ENCODE data around the gene NEDD8.

DNA sequence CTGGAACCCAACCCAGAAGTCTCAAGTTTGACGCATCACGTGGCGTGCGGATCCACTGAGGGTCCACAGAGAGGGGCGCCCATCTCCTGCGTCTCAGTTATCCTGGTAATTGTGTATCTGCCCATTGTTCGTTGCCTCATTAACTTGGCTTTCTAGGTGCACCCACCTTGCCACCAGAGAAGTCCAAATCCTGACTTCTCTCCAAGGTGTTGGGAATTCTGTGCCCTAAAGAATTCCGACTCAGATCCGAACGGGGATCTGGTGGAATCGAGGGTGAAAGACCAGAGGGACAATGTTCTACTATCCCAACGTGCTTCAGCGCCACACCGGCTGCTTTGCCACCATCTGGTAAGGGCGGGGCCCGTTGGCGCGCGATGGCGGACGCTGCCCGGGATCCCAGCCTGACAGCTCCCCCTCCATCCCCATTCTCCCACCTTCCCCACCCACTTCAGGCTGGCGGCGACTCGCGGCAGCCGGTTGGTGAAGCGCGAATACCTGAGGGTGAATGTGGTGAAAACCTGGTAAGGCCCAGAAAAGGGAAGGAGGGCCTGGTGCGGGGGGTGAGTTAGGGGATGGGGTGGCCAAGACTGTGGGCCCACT, 59.8 kb downstream of the NEDD8 start:
- TF ChIP-seq, protein P1, sequence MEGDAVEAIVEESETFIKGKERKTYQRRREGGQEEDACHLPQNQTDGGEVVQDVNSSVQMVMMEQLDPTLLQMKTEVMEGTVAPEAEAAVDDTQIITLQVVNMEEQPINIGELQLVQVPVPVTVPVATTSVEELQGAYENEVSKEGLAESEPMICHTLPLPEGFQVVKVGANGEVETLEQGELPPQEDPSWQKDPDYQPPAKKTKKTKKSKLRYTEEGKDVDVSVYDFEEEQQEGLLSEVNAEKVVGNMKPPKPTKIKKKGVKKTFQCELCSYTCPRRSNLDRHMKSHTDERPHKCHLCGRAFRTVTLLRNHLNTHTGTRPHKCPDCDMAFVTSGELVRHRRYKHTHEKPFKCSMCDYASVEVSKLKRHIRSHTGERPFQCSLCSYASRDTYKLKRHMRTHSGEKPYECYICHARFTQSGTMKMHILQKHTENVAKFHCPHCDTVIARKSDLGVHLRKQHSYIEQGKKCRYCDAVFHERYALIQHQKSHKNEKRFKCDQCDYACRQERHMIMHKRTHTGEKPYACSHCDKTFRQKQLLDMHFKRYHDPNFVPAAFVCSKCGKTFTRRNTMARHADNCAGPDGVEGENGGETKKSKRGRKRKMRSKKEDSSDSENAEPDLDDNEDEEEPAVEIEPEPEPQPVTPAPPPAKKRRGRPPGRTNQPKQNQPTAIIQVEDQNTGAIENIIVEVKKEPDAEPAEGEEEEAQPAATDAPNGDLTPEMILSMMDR (IDR thresholded peaks at IDR 0.05; ENCODE audit: insufficient read depth, low read depth, low read length) = no peak
- no peak for TF ChIP-seq EZH2 (IDR thresholded peaks at IDR 0.05; ENCODE audit: insufficient read depth, low read length)

Measured in astrocyte (in vitro differentiated cells and primary cell).